Stimulated activated naive CD4-positive, alpha-beta T cell (primary cell): Measurements from ENCODE around the gene TMEM179.

Experiments used
- DNase-seq, 6 experiments: peaks; one replicate each; lab custom pipeline; 2025; lab: John Stamatoyannopoulos, UW

The TMEM179 gene

GRCh38 chr14:104569435-104569834 is 35.1 kb downstream of the TMEM179 start:
- no peak for DNase-seq

DNA sequence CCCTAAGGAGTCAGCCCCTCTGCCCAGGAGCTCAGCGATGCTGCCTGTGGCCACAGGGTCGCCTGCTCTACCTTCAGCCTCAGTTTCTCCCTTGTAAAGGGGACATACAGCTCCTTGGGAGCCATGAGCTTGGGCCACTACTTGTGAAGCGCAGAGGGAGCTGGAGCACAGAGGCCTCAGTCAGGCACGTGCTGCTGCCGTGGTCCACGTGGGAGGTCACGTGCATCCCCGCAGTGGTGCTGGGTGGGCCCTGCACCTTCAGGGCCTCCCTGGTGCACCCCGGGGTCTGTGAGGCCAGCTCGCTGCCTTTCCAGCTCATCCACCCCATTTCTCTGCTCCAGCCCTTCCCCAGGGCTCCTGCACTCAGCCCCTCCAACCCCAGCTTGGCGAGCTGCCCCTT is 36.0 kb downstream of the TMEM179 start:
- DNase-seq = no peak

- no peak for DNase-seq
Observed at GRCh38 chr14:104567957-104568225, 36.7 kb downstream of the TMEM179 start.

GRCh38 chr14:104567141-104567956 is 37.2 kb downstream of the TMEM179 start:
- no peak for DNase-seq

DNA sequence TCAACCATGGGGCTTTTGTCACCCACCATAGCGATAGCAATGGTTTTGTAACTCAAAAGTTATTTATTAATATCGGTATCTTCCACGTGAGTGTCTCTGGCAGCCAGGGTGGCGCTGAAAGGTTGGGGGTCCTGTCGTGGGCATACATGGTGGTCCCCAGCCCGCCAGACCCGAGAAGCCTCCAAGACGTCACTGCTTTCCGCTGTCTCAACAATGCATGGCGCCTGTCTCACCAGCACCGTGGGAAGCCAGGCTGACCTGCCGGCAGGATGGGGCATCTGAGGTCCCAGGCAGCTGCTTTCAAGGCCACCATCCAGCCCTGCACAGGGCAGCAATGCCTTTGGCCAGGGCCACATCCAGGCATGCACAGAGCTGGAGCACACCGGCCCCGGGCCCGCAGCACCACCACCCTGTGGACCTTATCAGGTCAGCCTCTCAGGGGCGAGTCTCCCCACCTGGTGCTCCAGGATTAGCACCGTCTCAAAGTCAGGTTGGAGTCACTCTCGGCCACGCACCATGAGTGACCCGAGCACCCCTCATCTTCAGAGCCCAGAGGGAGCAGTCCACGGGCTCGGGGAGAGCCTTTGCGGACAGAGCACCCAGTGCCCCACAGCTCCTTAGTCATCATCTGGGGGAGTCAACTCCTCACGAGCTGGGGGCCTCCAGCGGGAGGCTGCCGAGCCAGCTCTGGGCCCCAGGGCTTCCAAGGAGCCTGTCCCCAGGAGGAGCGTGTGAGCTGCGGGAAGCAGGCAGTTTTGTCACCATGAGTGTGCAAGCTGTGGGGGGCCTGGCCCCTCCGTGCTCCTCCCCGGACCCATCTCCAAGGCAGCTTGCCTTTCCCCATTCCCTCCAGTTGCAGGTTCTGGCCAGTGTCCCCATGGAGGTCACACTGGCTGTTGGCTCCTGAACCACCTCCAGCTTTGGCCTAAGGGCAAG is 39.6 kb downstream of the TMEM179 start:
- DNase-seq = no peak

GRCh38 chr14:104563742-104564615 is 40.6 kb downstream of the TMEM179 start:
- DNase-seq = peak; percentile 43 to 77 (median 66)

GRCh38 chr14:104563191-104563741 is 41.3 kb downstream of the TMEM179 start:
- no peak for DNase-seq

GRCh38 chr14:104562606-104563005 is 42.0 kb downstream of the TMEM179 start:
- DNase-seq = no peak

GRCh38 chr14:104561632-104562495 is 42.7 kb downstream of the TMEM179 start:
- DNase-seq = no peak

- DNase-seq = no peak
Observed at GRCh38 chr14:104561124-104561557, 43.4 kb downstream of the TMEM179 start.

DNA sequence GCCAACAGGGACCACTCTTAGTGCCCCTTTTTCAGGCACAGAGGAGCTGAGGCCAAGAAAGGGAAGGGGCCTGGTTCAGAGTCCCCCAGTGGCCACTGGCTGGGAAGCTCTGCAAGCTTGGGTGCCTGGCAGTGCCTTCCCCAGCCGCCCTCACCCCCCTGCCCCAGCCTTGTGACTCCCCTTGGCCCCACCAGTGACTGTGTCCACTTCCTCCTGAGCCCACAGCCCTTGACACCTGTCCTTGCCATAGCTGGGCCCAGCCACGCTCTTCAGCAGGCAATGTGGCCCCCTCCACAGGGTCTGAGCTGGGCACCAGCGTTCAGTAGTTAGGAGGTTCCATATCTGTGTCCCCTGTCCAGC is 44.0 kb downstream of the TMEM179 start:
- no peak for DNase-seq

DNA sequence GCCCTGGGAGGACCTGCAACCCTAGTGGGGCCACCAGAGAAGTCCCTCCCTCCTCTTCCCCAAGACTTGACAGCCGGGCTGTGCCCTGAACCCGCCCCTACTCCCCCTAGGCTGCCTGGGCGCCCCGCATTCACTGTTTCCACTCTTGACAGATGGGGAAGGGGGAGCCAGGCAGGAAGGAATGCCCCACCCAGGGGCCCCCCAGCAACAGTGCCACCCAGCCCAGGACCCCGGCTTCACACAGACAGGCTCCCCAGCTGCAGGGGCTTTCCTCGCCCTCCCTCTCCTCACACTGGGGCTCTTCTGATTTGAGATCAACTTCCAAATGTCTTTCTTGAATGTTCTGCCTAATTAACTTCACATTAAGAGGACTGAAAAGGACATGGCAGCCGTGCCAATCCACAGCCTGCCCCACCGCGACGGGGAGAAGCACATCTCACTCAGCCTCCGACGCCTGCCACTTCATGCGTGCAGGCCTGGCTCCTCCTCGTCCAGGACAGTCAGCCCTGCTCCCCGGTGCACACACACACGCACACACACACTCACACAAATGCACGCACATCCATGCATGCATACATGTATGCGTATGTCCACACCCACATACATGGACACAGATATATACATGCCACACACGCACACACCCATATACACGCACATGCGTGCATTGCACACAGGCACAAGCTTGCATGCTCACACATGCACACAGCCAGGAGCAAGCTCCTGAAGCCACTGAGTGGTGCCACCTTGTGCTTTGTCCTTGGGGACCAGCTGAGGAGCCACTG is 44.6 kb downstream of the TMEM179 start:
- DNase-seq = no peak

GRCh38 chr14:104559028-104559803 is 45.4 kb downstream of the TMEM179 start:
- no peak for DNase-seq

DNA sequence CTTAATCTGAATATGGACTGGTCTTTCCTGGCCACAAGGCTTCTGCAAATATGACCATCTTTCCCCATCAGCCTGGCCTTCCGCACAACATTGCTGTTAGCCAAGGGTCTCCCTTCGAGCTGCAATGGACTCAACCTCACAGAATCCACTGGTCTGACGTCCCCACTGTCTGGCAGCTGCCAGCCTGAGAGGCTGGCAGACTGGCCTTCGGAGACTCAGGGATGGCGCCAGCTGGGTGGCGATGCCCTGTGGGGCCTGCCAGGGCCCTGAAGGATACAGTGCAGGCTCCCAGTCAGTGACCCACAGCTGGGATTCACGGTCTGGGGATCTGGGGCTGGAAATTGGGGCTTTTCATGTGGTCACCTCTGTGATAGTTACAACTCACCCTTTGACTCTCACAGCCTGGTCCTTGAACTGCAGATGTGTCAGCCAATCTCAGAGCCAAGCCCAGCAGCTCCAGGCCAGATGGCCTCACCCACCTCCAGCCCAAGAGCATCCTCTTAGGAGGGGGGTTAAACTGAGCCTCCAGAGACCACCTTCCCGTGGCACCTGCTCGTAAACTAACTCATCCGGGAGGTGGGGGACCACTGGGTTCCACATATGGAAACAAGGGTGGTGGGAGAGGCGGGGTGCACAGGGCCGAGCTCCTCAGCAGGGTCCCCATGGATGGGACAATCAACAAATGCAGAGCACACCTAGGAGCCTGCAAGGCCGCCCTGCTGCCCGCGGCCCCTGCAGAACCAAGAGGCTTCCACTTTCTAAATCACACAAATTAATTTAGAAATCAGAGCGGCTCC is 46.1 kb downstream of the TMEM179 start:
- DNase-seq = no peak

GRCh38 chr14:104557766-104558165 is 46.8 kb downstream of the TMEM179 start:
- no peak for DNase-seq

DNA sequence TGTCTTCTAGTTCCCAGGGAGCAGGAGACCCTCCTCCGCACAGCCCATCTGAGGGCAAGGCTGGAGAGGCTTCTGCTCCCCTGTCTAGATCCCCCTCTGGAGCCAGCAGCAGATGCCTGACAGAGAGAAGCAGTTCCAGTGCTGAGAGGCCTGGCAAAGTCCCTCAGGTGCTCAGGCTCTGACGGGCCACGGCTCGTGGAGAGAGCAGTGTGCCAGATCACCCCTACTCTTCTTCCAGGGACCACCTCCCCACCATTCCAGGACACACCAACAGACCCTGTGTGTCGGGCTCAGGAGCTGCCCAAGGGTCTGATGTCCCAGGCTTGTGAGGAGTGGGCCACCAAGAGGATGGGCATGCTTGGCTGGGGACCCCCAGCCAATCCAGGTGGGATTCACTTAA is 47.5 kb downstream of the TMEM179 start:
- no peak for DNase-seq

GRCh38 chr14:104556256-104557021 is 48.1 kb downstream of the TMEM179 start:
- no peak for DNase-seq
